ENCODE results near the gene WWC1.
A peak's percentile ranks its signal among the peaks of the same experiment; 100 is the strongest.
"Not testable (repeated sequence)": the region's sequence is repeated elsewhere in the genome, so short reads cannot be mapped to it uniquely, and the experiment has no call there.

WWC1 gene

GRCh38 chr5:168286386-168286785 lies 5.1 kb upstream of the WWC1 start:
- DNase-seq (ENCODE audit: low spot score), result no peak
- no peak for FAIRE-seq

GRCh38 chr5:168286863-168287262 lies 4.6 kb upstream of the WWC1 start:
- FAIRE-seq; DNase-seq (ENCODE audit: low spot score): not testable (repeated sequence)

- FAIRE-seq, result no peak
- no peak for DNase-seq (ENCODE audit: low spot score)
These were observed 4.1 kb upstream of the WWC1 start for GRCh38 chr5:168287362-168287761.

- DNase-seq (ENCODE audit: low spot score) (peak; percentile 98), FAIRE-seq (peak; percentile 94)
These were observed 2.8 kb upstream of the WWC1 start for GRCh38 chr5:168288349-168289245.

GRCh38 chr5:168290902-168291341 lies 523 bp upstream of the WWC1 start:
- DNase-seq (ENCODE audit: low spot score) (no peak), FAIRE-seq (no peak)

GRCh38 chr5:168291964-168292785 lies 730 bp downstream of the WWC1 start:
- FAIRE-seq, result no peak
- no peak for DNase-seq (ENCODE audit: low spot score)

- no peak for DNase-seq (ENCODE audit: low spot score)
- no peak for FAIRE-seq
These were observed 1.6 kb downstream of the WWC1 start for GRCh38 chr5:168292786-168293696.

GRCh38 chr5:168295574-168296201 lies 4.2 kb downstream of the WWC1 start:
- FAIRE-seq, result peak; percentile 91

GRCh38 chr5:168296682-168297081 lies 5.2 kb downstream of the WWC1 start:
- FAIRE-seq (no peak), DNase-seq (ENCODE audit: low spot score) (no peak)

More at GRCh38 chr5:168295574-168296201, 4.2 kb downstream of the WWC1 start:
- DNase-seq (ENCODE audit: low spot score), result peak; percentile 78

- DNase-seq (ENCODE audit: low spot score), result no peak
- FAIRE-seq, result no peak
These were observed 7.5 kb downstream of the WWC1 start for GRCh38 chr5:168298949-168299348.

GRCh38 chr5:168299372-168299771 lies 7.9 kb downstream of the WWC1 start:
- FAIRE-seq, result no peak
- DNase-seq (ENCODE audit: low spot score), result no peak

- DNase-seq (ENCODE audit: low spot score) (no peak), FAIRE-seq (no peak)
These were observed 9.1 kb downstream of the WWC1 start for GRCh38 chr5:168300326-168301182.

GRCh38 chr5:168301593-168302390 lies 10.3 kb downstream of the WWC1 start:
- DNase-seq (ENCODE audit: low spot score), result peak; percentile 95
- peak; percentile 96 for FAIRE-seq

GRCh38 chr5:168302785-168303184 lies 11.3 kb downstream of the WWC1 start:
- peak; percentile 86 for FAIRE-seq
- peak; percentile 89 for DNase-seq (ENCODE audit: low spot score)

- FAIRE-seq, result peak; percentile 67
These were observed 12.1 kb downstream of the WWC1 start for GRCh38 chr5:168303393-168304025.

GRCh38 chr5:168304349-168304748 lies 12.9 kb downstream of the WWC1 start:
- DNase-seq (ENCODE audit: low spot score) (no peak), FAIRE-seq (no peak)

More at GRCh38 chr5:168303393-168304025, 12.1 kb downstream of the WWC1 start:
- DNase-seq (ENCODE audit: low spot score), result peak; percentile 79

GRCh38 chr5:168305281-168305680 lies 13.8 kb downstream of the WWC1 start:
- FAIRE-seq (peak; percentile 96), DNase-seq (ENCODE audit: low spot score) (peak; percentile 86)

GRCh38 chr5:168307022-168307421 lies 15.6 kb downstream of the WWC1 start:
- DNase-seq (ENCODE audit: low spot score) (no peak), FAIRE-seq (no peak)

All from RCC 7860 (cell line).